Dermis blood vessel endothelial cell (primary cell): Measurements from ENCODE around the gene FBXO31. TPM values are rescaled to one million over a fixed set of nuclear protein-coding genes. Genes with fewer than 3 reads are reported as not detected.

ENCODE experiments used
- DNase-seq: peaks from one replicate; pipeline ENCODE4 v3.0.0; 2010
- total RNA-seq: library from RNA; depleted of rRNA; stranded (reverse); fragments of >200 nt; gene quantifications from 2 replicates; pipeline ENCODE4 v1.2.3, GENCODE V29; 2014

FBXO31 gene
- total RNA-seq, 1 donor from 2014 or later: 36.1 TPM

DNA sequence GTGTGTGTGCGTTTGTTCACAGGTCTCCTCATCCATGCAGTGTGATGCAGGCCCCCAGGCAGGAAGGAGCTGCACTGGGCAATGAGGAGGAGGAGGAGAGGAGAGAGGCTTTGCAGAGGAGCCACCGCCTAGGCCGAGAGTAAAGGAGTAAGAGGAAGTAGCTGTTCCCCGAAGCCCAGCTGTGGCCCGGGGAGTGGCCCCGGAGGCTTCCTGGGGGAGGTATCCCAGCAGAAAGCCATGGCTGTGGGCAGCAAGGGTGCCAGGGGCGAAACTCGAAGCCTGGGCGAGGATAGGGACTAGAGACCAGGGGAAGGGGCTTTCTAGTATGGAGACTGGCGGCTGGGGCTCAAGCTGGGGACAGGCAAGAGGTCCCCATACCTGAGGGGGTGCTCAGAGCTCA lies 78.6 kb downstream of the FBXO31 start:
- no peak for DNase-seq

DNA sequence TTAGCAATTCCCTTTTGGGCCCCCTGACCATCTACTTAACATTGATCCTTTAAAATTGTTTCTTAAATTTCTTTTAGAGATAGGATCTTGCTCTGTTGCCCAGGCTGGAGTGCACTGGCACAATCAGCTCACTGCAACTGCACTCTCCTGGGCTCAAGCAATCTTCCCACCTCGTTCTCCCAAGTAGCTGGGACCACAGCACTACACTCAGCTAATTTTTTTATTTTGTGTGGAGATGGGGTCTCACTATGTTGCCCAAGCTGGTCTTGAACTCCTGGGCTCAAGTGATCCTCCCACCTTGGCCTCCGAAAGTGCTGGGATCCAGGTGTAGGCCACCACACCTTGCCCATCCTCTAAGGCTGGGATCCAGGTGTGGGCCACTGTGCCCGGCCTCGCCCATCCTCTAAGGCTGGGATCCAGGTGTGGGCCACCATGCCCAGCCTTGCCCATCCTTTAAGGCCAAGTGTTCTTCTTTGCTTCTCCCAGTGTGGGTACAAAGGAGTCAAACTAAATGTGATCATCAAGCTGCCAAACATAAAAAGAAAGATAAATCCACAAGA lies 79.5 kb downstream of the FBXO31 start:
- no peak for DNase-seq

DNA sequence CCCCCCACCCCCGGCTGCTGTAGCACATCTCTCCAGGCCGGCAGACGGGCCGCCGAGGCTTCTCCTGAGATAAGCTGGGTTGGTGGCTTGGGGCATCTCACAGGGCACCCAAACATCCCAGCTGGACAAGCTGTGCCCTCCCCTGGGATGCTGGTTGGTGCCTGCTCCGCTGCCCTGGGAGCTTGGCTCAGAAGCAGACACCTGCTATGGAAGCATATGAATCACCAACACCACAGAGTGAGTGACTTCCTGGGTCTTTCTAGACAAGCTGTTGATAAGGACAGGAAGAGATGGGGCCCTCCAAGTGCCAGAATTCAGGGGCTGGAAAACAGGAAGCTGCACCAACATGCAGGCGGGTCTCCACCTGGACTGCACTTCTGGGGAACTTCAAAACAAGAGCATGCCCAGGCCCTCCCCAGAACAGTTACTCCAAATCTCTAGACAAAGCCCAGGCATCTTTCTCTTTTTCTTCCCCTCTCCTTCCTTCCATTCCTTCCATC lies 80.1 kb downstream of the FBXO31 start:
- no peak for DNase-seq

DNA sequence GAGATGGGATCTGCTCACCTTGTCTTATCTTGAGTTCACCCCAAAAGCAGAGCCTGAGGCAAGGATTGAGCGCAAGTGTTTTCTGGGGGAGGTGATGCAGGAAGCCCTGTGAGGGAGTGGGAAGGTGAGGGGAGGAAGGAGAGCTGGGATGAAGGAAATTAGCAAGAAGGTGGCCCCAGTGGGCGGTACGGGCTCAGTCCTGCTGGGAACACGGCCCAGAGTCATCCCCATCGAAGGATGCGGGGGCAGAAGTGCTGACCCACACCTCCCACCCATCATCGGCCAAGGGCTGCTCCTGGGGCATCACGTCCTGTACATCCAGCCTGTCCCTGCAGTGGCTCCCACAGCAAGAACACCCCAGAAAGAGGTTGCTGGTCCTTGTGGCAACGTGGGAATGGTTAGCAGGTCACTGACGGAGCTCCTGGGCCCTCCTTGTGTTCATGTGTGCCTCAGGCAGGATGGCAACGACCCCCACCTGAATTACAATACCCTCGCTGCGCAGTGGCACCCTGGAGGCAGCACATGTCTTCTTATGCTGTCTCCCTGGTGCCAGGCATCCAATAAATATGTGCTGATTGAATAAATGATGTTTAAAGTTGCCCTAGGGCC lies 84.6 kb downstream of the FBXO31 start:
- DNase-seq: no peak

DNA sequence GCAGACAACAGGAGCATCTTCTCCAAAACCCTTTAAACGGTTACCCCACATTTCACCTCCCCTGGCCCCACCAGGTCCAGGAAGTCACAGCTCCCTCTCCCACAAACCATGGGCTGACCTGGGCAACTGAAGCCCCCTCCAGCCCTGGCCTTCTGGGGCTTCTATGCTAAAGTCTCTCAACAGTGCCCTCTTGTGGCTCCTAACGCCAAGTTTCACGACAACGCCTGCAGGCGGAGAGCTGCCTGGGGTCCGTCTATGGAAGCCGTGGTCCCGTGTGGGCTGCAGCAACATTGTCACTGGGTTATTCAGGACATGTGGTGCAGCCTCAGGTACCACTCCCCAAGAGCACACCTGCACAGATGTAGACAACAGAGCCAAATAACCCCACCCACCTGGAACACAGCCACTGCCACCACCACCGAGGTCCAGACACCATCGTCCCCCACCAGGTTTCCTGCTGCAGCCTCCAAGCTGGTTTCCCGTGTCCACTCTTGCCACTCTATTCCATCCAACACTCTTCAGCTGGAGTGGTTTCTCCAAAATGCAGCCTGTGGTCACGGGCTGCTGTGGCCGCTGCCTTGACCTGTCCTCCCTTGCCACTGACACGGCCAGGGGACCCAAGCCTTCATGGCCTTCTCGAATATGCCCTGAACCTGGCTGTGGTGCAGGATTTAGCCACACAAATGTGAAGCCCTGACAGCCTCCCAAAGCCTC lies 85.5 kb downstream of the FBXO31 start:
- peak; percentile 64 for DNase-seq

DNA sequence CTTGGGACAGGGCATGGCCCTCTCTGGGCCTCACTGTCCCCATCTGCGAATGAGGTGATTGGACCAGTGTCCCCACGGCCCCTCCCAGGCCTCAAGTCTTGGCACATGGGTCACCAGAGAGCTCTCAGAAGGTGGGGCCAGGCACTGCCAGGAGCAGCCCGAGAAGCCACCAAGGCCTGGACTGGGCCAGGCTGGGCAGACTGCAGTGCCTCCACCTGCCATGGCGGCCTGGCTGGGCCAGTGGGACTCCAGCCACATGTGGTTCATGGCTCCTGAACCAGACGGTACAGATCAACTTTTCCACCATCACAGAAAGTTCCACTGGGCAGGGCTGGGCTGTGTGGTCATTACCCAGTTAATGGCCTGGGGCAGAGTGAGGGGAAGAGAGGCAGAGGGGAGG lies 86.2 kb downstream of the FBXO31 start:
- DNase-seq: no peak

DNA sequence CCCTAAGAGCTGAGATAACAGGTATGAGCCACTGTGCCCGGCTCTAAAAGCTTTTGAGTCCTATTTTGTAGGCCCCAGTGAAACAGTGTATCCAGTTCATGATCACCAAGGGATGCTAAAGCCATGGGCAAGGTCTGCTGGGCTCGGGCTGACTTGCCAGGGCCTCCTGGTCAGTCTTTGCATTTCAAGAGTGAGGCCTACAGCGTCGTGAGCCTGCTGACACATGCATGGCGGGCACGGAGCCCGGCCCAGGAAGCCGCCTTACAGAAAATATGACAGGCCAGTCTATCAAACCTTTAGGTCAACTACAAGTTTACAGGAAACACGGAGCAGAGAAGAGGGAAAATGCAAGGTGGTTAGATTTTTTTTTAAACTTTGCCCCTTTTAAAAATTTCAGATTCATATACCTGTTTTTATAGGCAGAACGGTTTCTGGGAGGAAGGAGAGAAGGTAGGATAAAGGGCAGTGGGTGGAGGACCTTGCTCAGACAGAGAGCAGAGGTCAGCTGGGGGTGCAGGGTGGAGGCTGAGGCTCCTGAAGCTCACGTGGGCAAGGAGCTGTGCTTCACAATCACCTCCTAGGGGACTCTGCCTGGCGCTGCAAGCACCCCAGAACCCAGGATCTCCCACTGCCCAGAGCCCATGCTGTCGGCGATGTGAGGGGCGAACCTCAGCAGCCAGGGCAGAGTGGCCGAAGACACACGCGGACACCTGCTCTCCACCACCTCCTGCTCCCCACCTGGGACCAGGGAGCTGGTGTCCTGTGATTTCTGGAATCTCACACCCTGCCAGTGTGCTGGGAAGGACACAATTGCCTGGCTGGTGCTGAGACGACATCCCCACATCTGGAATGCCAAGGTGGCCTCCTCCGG lies 87.7 kb downstream of the FBXO31 start:
- no peak for DNase-seq

DNA sequence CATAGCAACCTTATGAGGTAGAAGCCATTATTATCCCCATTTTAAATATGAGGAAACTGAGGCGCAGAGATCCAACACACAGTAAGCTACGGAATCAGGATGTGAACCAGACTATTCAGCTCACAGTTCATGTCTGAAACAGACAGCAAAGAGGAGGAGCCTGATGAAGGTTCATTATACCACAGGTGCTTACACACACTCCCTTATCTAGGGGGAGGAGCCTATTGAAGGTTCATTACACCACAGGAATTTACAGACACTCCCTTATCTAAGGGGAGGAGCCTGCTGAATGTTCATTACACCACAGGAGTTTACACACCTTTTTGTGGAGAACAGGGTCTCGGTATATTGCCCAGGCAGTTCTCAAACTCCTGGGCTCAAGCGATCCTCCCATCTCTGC lies 88.3 kb downstream of the FBXO31 start:
- peak; percentile 20 for DNase-seq

DNA sequence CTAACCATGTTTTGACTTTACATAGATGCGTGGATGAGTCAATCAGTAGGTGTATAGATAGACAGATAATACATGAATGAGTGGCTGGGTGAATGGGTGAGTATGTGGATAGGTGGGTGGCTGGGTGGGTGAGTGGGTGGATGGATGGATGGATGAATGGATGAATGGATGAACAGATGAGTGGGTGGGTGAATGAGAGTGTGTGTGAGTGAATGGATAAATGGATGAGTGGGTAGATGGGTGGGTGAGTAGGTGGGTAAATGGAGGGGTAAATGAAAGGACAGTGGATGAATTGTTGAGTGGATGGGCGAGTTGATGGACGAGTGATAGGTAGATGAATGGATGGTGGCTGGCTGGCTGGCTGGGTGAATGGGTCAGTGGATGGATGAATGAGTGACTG lies 89.6 kb downstream of the FBXO31 start:
- no peak for DNase-seq

DNA sequence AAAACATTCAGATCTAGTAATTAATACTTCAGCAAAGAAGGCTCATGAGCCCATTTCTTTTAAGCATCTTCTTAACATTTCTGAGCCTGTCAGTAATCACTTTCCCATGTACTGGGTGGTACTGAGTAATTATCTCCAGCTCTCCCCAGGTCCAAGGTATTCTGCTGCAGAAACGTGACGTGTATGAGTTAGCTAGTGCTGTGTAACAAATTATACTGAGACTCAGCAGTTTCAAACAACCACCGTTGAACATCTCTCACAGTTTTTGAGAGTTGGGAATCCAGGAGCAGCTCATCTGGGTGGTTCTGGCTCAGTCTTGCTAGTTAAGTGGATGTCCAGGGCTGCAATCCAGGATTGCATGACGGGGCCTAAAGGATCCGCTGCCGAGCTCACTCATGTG lies 91.6 kb downstream of the FBXO31 start:
- no peak for DNase-seq

DNA sequence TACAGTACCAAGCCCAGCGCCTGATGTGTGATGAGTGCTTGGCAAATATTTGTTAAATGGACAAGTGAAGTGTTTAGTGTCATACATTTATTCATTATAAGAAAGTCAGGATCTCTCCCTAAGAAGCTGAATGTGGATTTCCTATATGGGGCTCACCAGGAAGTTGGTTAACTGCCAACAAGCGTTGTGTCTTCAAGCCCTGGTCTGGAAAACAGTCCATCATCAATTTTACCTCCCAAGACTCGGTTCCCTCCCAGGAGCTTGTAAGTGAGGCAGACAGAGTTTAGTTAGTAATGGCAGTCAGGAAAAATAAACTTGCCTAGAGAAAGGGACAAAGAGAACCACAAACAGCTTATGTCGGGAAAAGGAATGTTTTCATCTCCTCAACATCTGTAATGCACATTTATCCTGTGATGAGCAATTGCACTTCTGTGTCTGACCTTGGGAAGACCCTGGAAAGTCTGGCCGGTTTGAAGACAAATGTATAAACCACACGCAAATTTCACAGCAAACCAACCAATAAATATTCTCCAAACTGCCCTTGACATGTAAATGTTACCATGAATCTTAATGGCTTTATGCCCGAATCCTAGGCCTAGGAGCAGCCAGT lies 94.7 kb downstream of the FBXO31 start:
- no peak for DNase-seq

DNA sequence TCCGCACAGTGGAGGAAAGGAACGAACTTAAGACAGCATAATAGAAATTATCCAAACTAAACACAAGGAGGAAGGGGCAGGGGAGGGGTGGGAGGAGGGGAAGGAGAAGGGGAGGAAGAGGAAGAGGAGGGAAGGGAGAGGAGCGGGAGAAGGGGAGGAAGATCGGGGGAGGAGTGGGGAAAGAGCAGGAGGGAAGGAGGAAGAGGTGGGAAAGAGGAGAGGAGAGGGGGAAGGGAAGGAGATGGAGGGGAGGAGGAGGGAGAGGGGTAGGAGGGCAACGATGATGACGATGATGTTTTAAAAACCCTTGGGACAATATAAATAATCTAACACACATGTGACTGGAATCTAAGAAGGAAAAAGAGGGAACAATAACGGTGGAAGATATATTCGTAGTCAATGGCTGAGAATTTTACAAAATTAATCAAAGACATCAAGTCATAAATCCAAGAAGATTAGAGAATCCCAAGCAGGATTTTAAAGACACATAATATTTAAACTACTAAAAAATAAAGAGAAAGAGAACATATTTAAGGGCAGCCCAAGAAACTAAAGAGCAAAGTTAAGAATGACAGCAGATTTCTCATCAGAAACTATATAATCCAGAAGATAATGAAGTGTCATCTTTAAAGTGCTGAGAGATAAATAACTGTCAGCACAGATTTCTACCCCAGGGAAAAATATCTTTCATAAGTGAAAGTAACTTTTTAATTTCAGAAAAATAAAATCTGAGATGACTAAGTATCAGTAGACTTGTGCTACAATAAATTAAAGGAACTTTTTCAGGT lies 96.5 kb downstream of the FBXO31 start:
- DNase-seq: no peak

DNA sequence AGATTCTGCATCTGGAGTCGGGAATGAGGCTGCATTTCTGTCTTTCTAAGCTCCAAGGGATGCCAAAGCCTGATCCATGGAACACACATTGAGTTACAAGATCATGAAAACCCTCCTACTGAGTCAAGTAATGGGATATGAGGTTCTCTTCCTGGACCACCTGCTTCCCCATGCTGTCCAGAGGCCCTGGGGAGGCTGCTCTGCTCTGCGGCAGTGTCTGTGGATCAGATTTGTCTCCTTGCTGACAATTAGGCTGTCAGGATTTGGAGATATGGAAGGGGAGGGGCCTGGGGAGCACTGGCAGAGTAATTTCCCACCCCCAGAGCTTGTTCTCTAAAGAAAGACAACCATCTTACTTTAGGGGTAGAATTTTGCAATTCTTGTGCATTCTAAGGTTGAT lies 99.4 kb downstream of the FBXO31 start:
- DNase-seq: no peak

DNA sequence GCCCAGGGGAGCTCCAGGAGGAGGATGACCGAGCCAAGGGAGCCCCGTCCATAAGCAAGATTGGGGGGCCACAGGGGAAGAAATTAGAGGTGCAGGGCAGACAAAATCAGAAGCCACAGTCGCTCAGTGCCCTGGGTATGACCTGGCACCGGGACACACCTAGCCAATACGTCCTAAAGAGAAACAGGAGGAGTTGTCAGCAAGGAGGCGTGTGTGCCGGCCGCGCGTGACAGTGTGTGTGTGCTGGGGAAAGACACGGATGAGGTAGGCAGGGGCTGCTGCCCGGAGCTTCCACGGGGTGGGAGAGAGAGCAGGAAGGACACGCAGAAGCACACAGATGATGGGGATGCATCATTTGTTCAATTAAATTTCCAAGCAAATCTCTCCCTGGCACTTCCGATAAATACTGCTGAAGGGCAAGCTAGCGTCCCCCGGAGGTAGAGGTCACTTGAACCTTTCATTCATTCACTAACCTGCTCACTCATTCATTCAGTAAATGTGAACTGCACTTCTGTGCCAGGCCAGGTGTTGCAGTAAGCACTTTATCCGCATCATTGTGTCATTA lies 104.4 kb downstream of the FBXO31 start:
- no peak for DNase-seq

DNA sequence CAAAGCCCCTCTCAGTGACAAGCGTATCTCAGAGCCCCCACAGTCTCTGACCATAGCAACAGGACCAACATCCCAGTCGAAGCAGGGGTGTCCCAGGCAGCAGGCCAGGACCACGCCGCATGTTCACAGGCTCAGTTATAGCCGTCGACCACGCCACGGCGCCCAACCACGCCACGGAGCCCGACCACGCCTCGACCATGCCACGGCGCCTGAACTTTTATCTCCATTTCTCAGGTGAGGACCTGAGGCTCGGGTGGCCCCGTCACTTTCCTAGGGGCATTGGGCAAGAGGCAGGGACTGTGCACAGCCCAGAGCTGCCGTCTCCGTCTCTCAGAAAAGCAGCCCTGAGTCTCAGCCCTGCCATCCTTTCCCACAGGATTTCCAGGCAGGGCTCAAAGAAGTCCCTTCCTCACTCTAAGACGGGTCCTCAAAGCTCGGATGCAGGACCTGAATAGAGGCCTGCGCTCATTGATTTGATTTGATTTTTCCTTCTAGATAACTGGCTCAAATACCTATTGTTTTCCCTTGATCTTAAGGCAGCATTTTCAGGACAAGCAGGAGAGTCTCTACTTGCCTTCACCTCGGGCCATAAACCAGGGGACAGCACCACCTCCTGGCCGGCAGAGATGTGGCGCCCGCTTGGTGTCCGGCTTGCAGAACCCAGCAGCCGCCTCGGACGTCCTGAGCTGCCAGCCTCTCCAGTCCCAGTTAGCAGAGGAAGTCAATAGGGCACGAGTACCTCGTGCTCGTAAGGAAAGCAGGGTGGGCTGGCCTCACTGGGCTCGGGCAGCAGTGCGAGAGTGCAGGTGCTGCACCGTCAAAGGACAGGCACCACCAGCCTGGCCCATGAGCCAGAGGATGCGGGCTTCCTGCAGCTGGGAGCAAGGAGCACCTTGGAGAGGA lies 105.1 kb downstream of the FBXO31 start:
- peak; percentile 89 for DNase-seq

Other genes with a start within 250 kb of the FBXO31 start
- gene C16orf95, start 66.4 kb downstream of the FBXO31 start, total RNA-seq: 2.9 and 4.3 TPM in 2 replicates
- gene MAP1LC3B, start 8.6 kb upstream of the FBXO31 start, total RNA-seq: 23.3 and 44.8 TPM in 2 replicates
- 7.5 and 12.5 TPM in 2 replicates for gene ZCCHC14, start 109.2 kb upstream of the FBXO31 start, total RNA-seq
- gene JPH3, start 218.7 kb upstream of the FBXO31 start, total RNA-seq: 0.34 and 0.51 TPM in 2 replicates